ENCODE data around the gene CELF5.
A peak's percentile ranks its signal among the peaks of the same experiment; 100 is the strongest.

Gene CELF5

DNA sequence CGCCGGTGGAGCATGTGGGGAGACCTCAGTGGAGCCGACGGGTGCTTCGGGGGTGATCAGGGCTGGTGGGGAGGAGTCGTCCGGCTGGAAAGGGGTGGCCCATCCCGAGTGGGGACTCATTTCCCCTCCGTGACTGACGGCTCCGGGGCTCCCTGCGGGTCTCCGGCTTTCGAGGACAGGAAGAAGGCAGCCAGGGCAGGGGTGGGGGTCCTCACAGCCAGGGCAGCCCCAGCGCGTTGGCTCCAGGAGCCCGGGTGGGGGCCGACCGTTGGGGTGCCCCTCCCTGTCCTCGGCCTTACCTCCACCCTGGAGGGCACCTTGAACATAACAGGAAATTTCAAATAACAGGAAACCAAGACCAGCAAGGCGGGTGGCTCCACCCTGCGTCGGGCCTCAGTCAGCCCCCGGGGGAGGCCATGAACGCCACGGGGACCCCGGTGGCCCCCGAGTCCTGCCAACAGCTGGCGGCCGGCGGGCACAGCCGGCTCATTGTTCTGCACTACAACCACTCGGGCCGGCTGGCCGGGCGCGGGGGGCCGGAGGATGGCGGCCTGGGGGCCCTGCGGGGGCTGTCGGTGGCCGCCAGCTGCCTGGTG, 46.0 kb upstream of the CELF5 start, which contains the start of gene S1PR4:
Gene S1PR4, plus strand, starts transcription at position 393 of the 596 bp plus-strand sequence. Its CDS starts 24 bp downstream, at position 417.
- H3F3A ChIP-seq (ENCODE audit: insufficient read depth, low read length), result no peaks in the 10 kb centered on the region
- no peaks in the 10 kb centered on the region for H3K36me3 ChIP-seq (ENCODE audit: insufficient read depth, low read length)
- no peak within 1 kb of the TSS; the same call in 1 of the 2 replicates for H3K9ac ChIP-seq (ENCODE audit: low read length)
- no peaks in the 10 kb centered on the region for H3K79me2 ChIP-seq (ENCODE audit: insufficient read depth, low read length)
- no peak within 1 kb of the TSS for H2AFZ ChIP-seq (ENCODE audit: low read length)
- no peaks in the 10 kb centered on the region for H3K9me2 ChIP-seq (ENCODE audit: low read depth, low read length)
- no peaks in the 10 kb centered on the region for H4K20me1 ChIP-seq (ENCODE audit: insufficient read depth, low read length)
- no peak within 1 kb of the TSS for H3K27ac ChIP-seq (ENCODE audit: low read depth, low read length, poor library complexity, severe bottlenecking)
- peak within 1 kb of the TSS; percentile 11; the same call in 1 of the 2 replicates for H3K4me2 ChIP-seq (ENCODE audit: low read length)
- 0 out of 2 replicates have a peak, but pooled peaks cover 7% of the 10 kb centered on the region for H3K27me3 ChIP-seq (ENCODE audit: insufficient read depth, low read length)
- peak within 1 kb of the TSS; percentile 45 for H3K4me3 ChIP-seq (ENCODE audit: low read depth, low read length, poor library complexity, severe bottlenecking)
- H3K4me1 ChIP-seq (ENCODE audit: insufficient read depth, low read length, severe bottlenecking), result peaks cover 28% of the 10 kb centered on the region
- TF ChIP-seq EZH2 (IDR thresholded peaks at IDR 0.05; ENCODE audit: borderline replicate concordance, low read length) (no peak), CTCF (IDR thresholded peaks at IDR 0.05; ENCODE audit: low read length) (no peak)
- H3K9me3 ChIP-seq (ENCODE audit: low read length), result no peaks in the 10 kb centered on the region

DNA sequence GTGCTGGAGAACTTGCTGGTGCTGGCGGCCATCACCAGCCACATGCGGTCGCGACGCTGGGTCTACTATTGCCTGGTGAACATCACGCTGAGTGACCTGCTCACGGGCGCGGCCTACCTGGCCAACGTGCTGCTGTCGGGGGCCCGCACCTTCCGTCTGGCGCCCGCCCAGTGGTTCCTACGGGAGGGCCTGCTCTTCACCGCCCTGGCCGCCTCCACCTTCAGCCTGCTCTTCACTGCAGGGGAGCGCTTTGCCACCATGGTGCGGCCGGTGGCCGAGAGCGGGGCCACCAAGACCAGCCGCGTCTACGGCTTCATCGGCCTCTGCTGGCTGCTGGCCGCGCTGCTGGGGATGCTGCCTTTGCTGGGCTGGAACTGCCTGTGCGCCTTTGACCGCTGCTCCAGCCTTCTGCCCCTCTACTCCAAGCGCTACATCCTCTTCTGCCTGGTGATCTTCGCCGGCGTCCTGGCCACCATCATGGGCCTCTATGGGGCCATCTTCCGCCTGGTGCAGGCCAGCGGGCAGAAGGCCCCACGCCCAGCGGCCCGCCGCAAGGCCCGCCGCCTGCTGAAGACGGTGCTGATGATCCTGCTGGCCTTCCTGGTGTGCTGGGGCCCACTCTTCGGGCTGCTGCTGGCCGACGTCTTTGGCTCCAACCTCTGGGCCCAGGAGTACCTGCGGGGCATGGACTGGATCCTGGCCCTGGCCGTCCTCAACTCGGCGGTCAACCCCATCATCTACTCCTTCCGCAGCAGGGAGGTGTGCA, 45.3 kb upstream of the CELF5 start:
- Histone ChIP-seq H3K36me3 (ENCODE audit: insufficient read depth, low read length) (no peaks in the 10 kb centered on the region), H3K27ac (ENCODE audit: low read depth, low read length, poor library complexity, severe bottlenecking) (no peak overlapping the region), H3K9me2 (ENCODE audit: low read depth, low read length) (no peaks in the 10 kb centered on the region), H3K4me1 (ENCODE audit: insufficient read depth, low read length, severe bottlenecking) (peaks cover 28% of the 10 kb centered on the region), H3F3A (ENCODE audit: insufficient read depth, low read length) (no peaks in the 10 kb centered on the region), H2AFZ (ENCODE audit: low read length) (no peak overlapping the region), H3K9ac (ENCODE audit: low read length) (no peak overlapping the region; the same call in 1 of the 2 replicates), H3K9me3 (ENCODE audit: low read length) (no peaks in the 10 kb centered on the region), H3K4me3 (ENCODE audit: low read depth, low read length, poor library complexity, severe bottlenecking) (peak overlapping the region; percentile 45), H4K20me1 (ENCODE audit: insufficient read depth, low read length) (no peaks in the 10 kb centered on the region), H3K79me2 (ENCODE audit: insufficient read depth, low read length) (no peaks in the 10 kb centered on the region), H3K27me3 (ENCODE audit: insufficient read depth, low read length) (0 out of 2 replicates have a peak, but pooled peaks cover 7% of the 10 kb centered on the region), H3K4me2 (ENCODE audit: low read length) (peak overlapping the region; percentile 11; the same call in 1 of the 2 replicates)
- TF ChIP-seq CTCF (IDR thresholded peaks at IDR 0.05; ENCODE audit: low read length) (no peak), EZH2 (IDR thresholded peaks at IDR 0.05; ENCODE audit: borderline replicate concordance, low read length) (no peak)

- Histone ChIP-seq H3K27me3 (ENCODE audit: insufficient read depth, low read length) (0 out of 2 replicates have a peak, but pooled peaks cover 7% of the 10 kb centered on the region), H3K9me2 (ENCODE audit: low read depth, low read length) (no peaks in the 10 kb centered on the region), H3K36me3 (ENCODE audit: insufficient read depth, low read length) (no peaks in the 10 kb centered on the region), H3F3A (ENCODE audit: insufficient read depth, low read length) (no peaks in the 10 kb centered on the region), H3K4me2 (ENCODE audit: low read length) (peak overlapping the region; percentile 76), H2AFZ (ENCODE audit: low read length) (no peak overlapping the region), H4K20me1 (ENCODE audit: insufficient read depth, low read length) (no peaks in the 10 kb centered on the region), H3K79me2 (ENCODE audit: insufficient read depth, low read length) (no peaks in the 10 kb centered on the region), H3K4me1 (ENCODE audit: insufficient read depth, low read length, severe bottlenecking) (peaks cover 34% of the 10 kb centered on the region), H3K27ac (ENCODE audit: low read depth, low read length, poor library complexity, severe bottlenecking) (peak overlapping the region; percentile 66), H3K4me3 (ENCODE audit: low read depth, low read length, poor library complexity, severe bottlenecking) (peak overlapping the region; percentile 45), H3K9ac (ENCODE audit: low read length) (peak overlapping the region; percentile 55; the same call in 1 of the 2 replicates), H3K9me3 (ENCODE audit: low read length) (no peaks in the 10 kb centered on the region)
- no peak for TF ChIP-seq EZH2 (IDR thresholded peaks at IDR 0.05; ENCODE audit: borderline replicate concordance, low read length)
These were observed 44.6 kb upstream of the CELF5 start for GRCh38 chr19:3179739-3180293.
